GM23338 (cell line): ENCODE measurements around the gene UVSSA. TPM values are rescaled to one million over a fixed set of nuclear protein-coding genes. Genes with fewer than 3 reads are reported as not detected.
A peak's percentile ranks its signal among the peaks of the same experiment; 100 is the strongest.

Experiments used
- ATAC-seq: fragments of 200-7000 bp; cut with Tn5 transposase; 3 replicates; pipeline ENCODE4 v1.9.1; 2020
- DNase-seq: peaks from one replicate; pipeline ENCODE4 v3.0.0-alpha.2; 2015; ENCODE audit warnings: low spot score
- H2AFZ ChIP-seq: fragments of 200-600 bp; sonication (generic); 2 replicates; pipeline ENCODE4 v1.8.0; 2016; ENCODE audit warnings: antibody characterized with exemption, mild to moderate bottlenecking, moderate library complexity
- H3F3A ChIP-seq: fragments of 200-600 bp; sonication (generic); replicated peaks from 2 replicates; pipeline ENCODE4 v1.8.0; 2017; ENCODE audit warnings: antibody characterized with exemption, mixed run types, low read depth
- H3K27ac ChIP-seq: fragments of 200-600 bp; sonication (generic); 2 replicates; pipeline ENCODE4 v1.6.1; 2016; ENCODE audit warnings: low read depth
- H3K27me3 ChIP-seq: fragments of 200-600 bp; sonication (generic); 2 replicates; pipeline ENCODE4 v1.8.0; 2016; ENCODE audit warnings: mild to moderate bottlenecking, mixed run types, moderate library complexity; ENCODE audit not compliant: insufficient read depth
- H3K36me3 ChIP-seq: fragments of 200-600 bp; sonication (generic); 2 replicates; pipeline ENCODE4 v1.8.0; 2016; ENCODE audit warnings: mild to moderate bottlenecking; ENCODE audit not compliant: insufficient read depth
- H3K4me1 ChIP-seq: fragments of 200-600 bp; sonication (generic); 2 replicates; pipeline ENCODE4 v1.8.0; 2016; ENCODE audit warnings: mild to moderate bottlenecking, moderate library complexity; ENCODE audit not compliant: insufficient read depth
- H3K4me2 ChIP-seq: fragments of 200-600 bp; sonication (generic); 2 replicates; pipeline ENCODE4 v1.7.1; 2017; ENCODE audit warnings: mixed run types
- H3K4me3 ChIP-seq: fragments of 200-600 bp; sonication (generic); 2 replicates; pipeline ENCODE4 v1.6.1; 2016; ENCODE audit warnings: mixed run types
- H3K79me2 ChIP-seq: fragments of 200-600 bp; sonication (generic); replicated peaks from 2 replicates; pipeline ENCODE4 v1.8.0; 2017; ENCODE audit warnings: mild to moderate bottlenecking; ENCODE audit not compliant: insufficient read depth
- H3K9me2 ChIP-seq: fragments of 200-600 bp; sonication (generic); 2 replicates; pipeline ENCODE4 v1.8.0; 2017; ENCODE audit not compliant: insufficient read depth
- H4K20me1 ChIP-seq: fragments of 200-600 bp; sonication (generic); replicated peaks from 2 replicates; pipeline ENCODE4 v1.8.0; 2017; ENCODE audit warnings: mild to moderate bottlenecking; ENCODE audit not compliant: insufficient read depth
- H3K27ac Mint-ChIP-seq: 2 replicates; pipeline ENCODE4 v1.8.0; 2020; ENCODE audit warnings: inconsistent platforms, mild to moderate bottlenecking, moderate library complexity, mixed read lengths
- H3K27me3 Mint-ChIP-seq: 3 replicates; pipeline ENCODE4 v1.8.0; 2022; ENCODE audit warnings: low read depth, mild to moderate bottlenecking, moderate library complexity, mixed read lengths, inconsistent platforms; ENCODE audit not compliant: insufficient read depth, poor library complexity
- H3K36me3 Mint-ChIP-seq: 3 replicates; pipeline ENCODE4 v1.8.0; 2021; ENCODE audit warnings: low read depth, mild to moderate bottlenecking, inconsistent platforms, moderate library complexity, mixed read lengths
- H3K4me1 Mint-ChIP-seq: 3 replicates; pipeline ENCODE4 v1.8.0; 2020; ENCODE audit warnings: mild to moderate bottlenecking, inconsistent platforms, mixed read lengths
- H3K4me3 Mint-ChIP-seq: 3 replicates; pipeline ENCODE4 v1.8.0; 2021; ENCODE audit warnings: moderate library complexity, mild to moderate bottlenecking, inconsistent platforms, mixed read lengths
- H3K9me3 Mint-ChIP-seq: 3 replicates; pipeline ENCODE4 v1.8.0; 2020; ENCODE audit warnings: moderate library complexity, mild to moderate bottlenecking, inconsistent platforms, mixed read lengths
- CREB1 ChIP-seq: fragments of 250-450 bp; sonication (Bioruptor Pico); IDR thresholded peaks from 2 replicates; pipeline ENCODE4 v1.5.0; 2020; ENCODE audit warnings: low read depth, mild to moderate bottlenecking, moderate library complexity
- CTCF ChIP-seq, 2 experiments: fragments of 200-600 bp in 1 of 2; sonication (generic) in 1 of 2; conservative IDR thresholded peaks; 2 replicates each; pipeline versions ENCODE4 v1.5.1 to v1.6.1; 2016 to 2017; ENCODE audit warnings: antibody characterized with exemption in 2 of 2, low read depth in 2 of 2, mild to moderate bottlenecking in 2 of 2, moderate library complexity in 1 of 2
- ETS1 ChIP-seq: IDR thresholded peaks from 2 replicates; pipeline ENCODE4 v1.6.1; 2016; ENCODE audit warnings: antibody characterized with exemption
- EZH2 ChIP-seq: fragments of 200-600 bp; sonication (generic); IDR thresholded peaks from one replicate; pipeline ENCODE4 v1.8.0; 2017; ENCODE audit warnings: antibody characterized with exemption, mild to moderate bottlenecking, low read depth; ENCODE audit not compliant: unreplicated experiment
- EZH2phosphoT487 ChIP-seq: fragments of 200-600 bp; sonication (generic); IDR thresholded peaks from one replicate; pipeline ENCODE4 v1.8.1; 2018; ENCODE audit warnings: antibody characterized with exemption; ENCODE audit not compliant: unreplicated experiment
- NANOG ChIP-seq: IDR thresholded peaks from 2 replicates; pipeline ENCODE4 v1.6.1; 2016; ENCODE audit warnings: antibody characterized with exemption, borderline replicate concordance
- POLR2AphosphoS5 ChIP-seq: IDR thresholded peaks from 2 replicates; pipeline ENCODE4 v1.6.1; 2016; ENCODE audit warnings: antibody characterized with exemption, low read depth
- polyA plus RNA-seq: library from polyadenylated mRNA; unstranded; fragments of >200 nt; fragmentation: Nextera tagmentation; extraction: Ambion mirVana; gene quantifications from 2 replicates; pipeline ENCODE4 v1.2.1, GENCODE V29; 2016
- total RNA-seq: library from RNA; depleted of rRNA; stranded (reverse); fragments of >200 nt; shearing (Covaris generic); gene quantifications from 2 replicates; pipeline ENCODE4 v1.2.3, GENCODE V29; 2014

UVSSA gene
- total and polyA plus RNA-seq, 2 experiments from 2014 or later = 6.5 to 27.7 TPM

GRCh38 chr4:1297456-1298325 lies 49.3 kb upstream of the UVSSA start:
- H2AFZ ChIP-seq = no peak overlapping the region
- H3K4me1 Mint-ChIP-seq = peaks cover 38% of the 10 kb centered on the region
- peaks cover 92% of the 10 kb centered on the region for H3K79me2 ChIP-seq
- H3K27me3 ChIP-seq = no peaks in the 10 kb centered on the region
- no peaks in the 10 kb centered on the region for H3K9me3 Mint-ChIP-seq
- H3K27ac ChIP-seq = peak overlapping the region; percentile 63; the same call in 1 of the 2 replicates
- H3F3A ChIP-seq = no peaks in the 10 kb centered on the region
- H3K36me3 Mint-ChIP-seq = peaks cover 28% of the 10 kb centered on the region
- H3K27me3 Mint-ChIP-seq = peaks cover 9% of the 10 kb centered on the region
- TF ChIP-seq CTCF (conservative IDR thresholded peaks at IDR 0.05; ENCODE audit: low read depth in 2 of 2) (no peak), ETS1 (no peak), EZH2phosphoT487 (no peak), CREB1 (CRISPR knock-in tag) (no peak), EZH2 (no peak), POLR2AphosphoS5 (no peak)
- H3K4me2 ChIP-seq = no peak overlapping the region
- H4K20me1 ChIP-seq = peaks cover 42% of the 10 kb centered on the region
- peak overlapping the region; percentile 80 for H3K27ac Mint-ChIP-seq
- H3K4me3 ChIP-seq = no peak overlapping the region
- no peaks in the 10 kb centered on the region for H3K9me2 ChIP-seq
- ATAC-seq (peak; percentile 67), DNase-seq (peak; percentile 65)
- peaks cover 11% of the 10 kb centered on the region for H3K4me1 ChIP-seq
- H3K36me3 ChIP-seq = no peaks in the 10 kb centered on the region
- H3K4me3 Mint-ChIP-seq = peak overlapping the region; percentile 10; the same call in 1 of the 3 replicates

- Mint-ChIP-seq H3K4me1 (peaks cover 37% of the 10 kb centered on the region), H3K27ac (peak overlapping the region; percentile 80; the same call in 1 of the 2 replicates), H3K27me3 (peaks cover 9% of the 10 kb centered on the region), H3K36me3 (peaks cover 28% of the 10 kb centered on the region), H3K9me3 (no peaks in the 10 kb centered on the region), H3K4me3 (no peak overlapping the region)
- Histone ChIP-seq H3K79me2 (peaks cover 92% of the 10 kb centered on the region), H3K4me3 (no peak overlapping the region), H2AFZ (no peak overlapping the region), H3K4me1 (peaks cover 11% of the 10 kb centered on the region), H4K20me1 (peaks cover 35% of the 10 kb centered on the region), H3F3A (no peaks in the 10 kb centered on the region), H3K4me2 (no peak overlapping the region), H3K27ac (no peak overlapping the region), H3K9me2 (no peaks in the 10 kb centered on the region), H3K27me3 (no peaks in the 10 kb centered on the region), H3K36me3 (no peaks in the 10 kb centered on the region)
- no peak for TF ChIP-seq NANOG
- DNase-seq (no peak), ATAC-seq (no peak)
These were observed 48.5 kb upstream of the UVSSA start for GRCh38 chr4:1298461-1298860.
